Mesodermal cell (in vitro differentiated cells): ENCODE data around the gene NTNG1.

Experiments
- H3K27ac ChIP-seq: 2 replicates; pipeline ENCODE4 v1.7.0; 2013; ENCODE audit warnings: mild to moderate bottlenecking, low read depth, low read length, moderate library complexity; ENCODE audit not compliant: severe bottlenecking
- H3K36me3 ChIP-seq: 2 replicates; pipeline ENCODE4 v1.7.1; 2013; ENCODE audit warnings: mild to moderate bottlenecking, low read length, moderate library complexity; ENCODE audit not compliant: control insufficient read depth, insufficient read depth
- H3K4me1 ChIP-seq: one replicate; pipeline ENCODE4 v1.7.1; 2013; ENCODE audit warnings: mild to moderate bottlenecking, low read length; ENCODE audit not compliant: insufficient read depth, control insufficient read depth, poor library complexity, severe bottlenecking
- H3K4me3 ChIP-seq: 2 replicates; pipeline ENCODE4 v1.7.0; 2013; ENCODE audit warnings: low read length, control low read depth, mild to moderate bottlenecking; ENCODE audit not compliant: insufficient read depth, poor library complexity, severe bottlenecking; ENCODE audit errors: extremely low read depth
- H3K9me3 ChIP-seq: 2 replicates; pipeline ENCODE4 v1.7.1; 2013; ENCODE audit warnings: mild to moderate bottlenecking, low read length, moderate library complexity; ENCODE audit not compliant: control insufficient read depth
- whole genome bisulfite sequencing, 2 experiments: methylation state at CpG; one replicate each; pipeline ENCODE4 v1.1.5; 2013; ENCODE audit warnings: missing lambda C conversion rate in 2 of 2; ENCODE audit not compliant: insufficient coverage in 2 of 2; 5-methylcytosine and 5-hydroxymethylcytosine counted together

The NTNG1 gene

GRCh38 chr1:107196973-107197562 lies 56.2 kb downstream of the NTNG1 start:
- Histone ChIP-seq H3K4me1 (no peaks in the 10 kb centered on the region), H3K36me3 (no peaks in the 10 kb centered on the region), H3K4me3 (no peak overlapping the region), H3K9me3 (no peaks in the 10 kb centered on the region), H3K27ac (no peak overlapping the region)
- 17 to 52% methylated on average over 1 to 3 of the region's 5 CpGs for WGBS, 2 experiments

GRCh38 chr1:107198561-107198960 lies 57.7 kb downstream of the NTNG1 start:
- H3K36me3 ChIP-seq, result no peaks in the 10 kb centered on the region
- no peaks in the 10 kb centered on the region for H3K9me3 ChIP-seq
- H3K4me1 ChIP-seq, result no peaks in the 10 kb centered on the region
- no peak overlapping the region for H3K4me3 ChIP-seq
- 90% methylated on average over 2 to 3 of the region's 5 CpGs for WGBS, 2 experiments
- H3K27ac ChIP-seq, result no peak overlapping the region

DNA sequence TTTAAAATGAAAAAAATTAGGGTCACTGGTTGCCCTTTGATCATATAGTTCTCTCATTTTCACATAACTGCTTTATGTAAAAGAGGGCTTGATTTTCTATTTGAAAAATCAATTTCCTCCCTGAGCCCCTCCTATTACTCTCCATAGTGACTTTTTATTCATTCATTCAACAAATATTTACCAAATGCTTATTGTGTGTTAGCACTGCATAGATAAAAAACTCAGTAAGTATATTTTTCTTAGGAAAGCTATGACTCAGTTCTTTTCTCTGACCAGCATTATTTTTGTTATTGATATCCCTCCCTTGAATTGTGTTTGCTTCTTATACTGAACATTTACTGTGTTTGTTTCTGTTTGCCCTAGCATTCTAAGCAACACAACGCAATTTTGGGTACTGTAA lies 59.8 kb downstream of the NTNG1 start:
- Histone ChIP-seq H3K4me1 (no peaks in the 10 kb centered on the region), H3K27ac (no peak overlapping the region)
- no CpG with 5 or more reads among the region's 1 CpG for WGBS, 2 experiments

GRCh38 chr1:107202007-107202406 lies 61.2 kb downstream of the NTNG1 start:
- Histone ChIP-seq H3K4me3 (no peak overlapping the region), H3K27ac (no peak overlapping the region), H3K9me3 (no peaks in the 10 kb centered on the region), H3K4me1 (no peaks in the 10 kb centered on the region), H3K36me3 (no peaks in the 10 kb centered on the region)
- no CpG with 5 or more reads among the region's 1 CpG for WGBS, 2 experiments

More for the DNA sequence above, 59.8 kb downstream of the NTNG1 start:
- Histone ChIP-seq H3K36me3 (no peaks in the 10 kb centered on the region), H3K4me3 (no peak overlapping the region), H3K9me3 (no peaks in the 10 kb centered on the region)

- H3K9me3 ChIP-seq, result peaks cover 3% of the 10 kb centered on the region
- H3K4me3 ChIP-seq, result no peak overlapping the region
- no peaks in the 10 kb centered on the region for H3K4me1 ChIP-seq
- H3K36me3 ChIP-seq, result no peaks in the 10 kb centered on the region
- no peak overlapping the region for H3K27ac ChIP-seq
- 94 to 98% methylated on average over 5 to 6 of the region's 7 CpGs for WGBS, 2 experiments
Measured at GRCh38 chr1:107213225-107213624, 72.4 kb downstream of the NTNG1 start.

DNA sequence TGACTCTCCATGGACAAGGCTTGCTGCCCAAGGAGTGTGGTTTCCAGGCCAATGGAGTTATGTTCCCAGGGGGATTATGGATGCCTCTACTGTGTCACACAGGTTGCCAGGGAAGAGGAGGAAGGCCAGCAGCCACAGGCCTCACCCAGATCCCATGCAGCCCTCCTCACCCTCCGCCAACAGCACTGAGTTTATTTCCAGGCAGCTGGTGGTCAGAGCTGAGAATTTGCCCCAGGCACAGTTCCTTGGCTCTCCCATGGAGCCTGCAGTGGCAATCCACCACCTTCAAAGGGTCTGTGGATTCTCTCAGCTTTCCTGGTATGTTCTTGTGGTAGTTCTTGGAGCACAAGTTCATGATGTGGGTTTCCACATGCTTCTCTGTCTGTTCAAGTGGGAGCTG lies 79.2 kb downstream of the NTNG1 start:
- Histone ChIP-seq H3K27ac (no peak overlapping the region), H3K9me3 (peaks cover 3% of the 10 kb centered on the region), H3K4me3 (no peak overlapping the region), H3K4me1 (no peaks in the 10 kb centered on the region), H3K36me3 (no peaks in the 10 kb centered on the region)
- WGBS, 2 experiments, result 86% methylated on average over 1 of the region's 1 CpG; no CpG with 5 or more reads in 1 of the 2 experiments

DNA sequence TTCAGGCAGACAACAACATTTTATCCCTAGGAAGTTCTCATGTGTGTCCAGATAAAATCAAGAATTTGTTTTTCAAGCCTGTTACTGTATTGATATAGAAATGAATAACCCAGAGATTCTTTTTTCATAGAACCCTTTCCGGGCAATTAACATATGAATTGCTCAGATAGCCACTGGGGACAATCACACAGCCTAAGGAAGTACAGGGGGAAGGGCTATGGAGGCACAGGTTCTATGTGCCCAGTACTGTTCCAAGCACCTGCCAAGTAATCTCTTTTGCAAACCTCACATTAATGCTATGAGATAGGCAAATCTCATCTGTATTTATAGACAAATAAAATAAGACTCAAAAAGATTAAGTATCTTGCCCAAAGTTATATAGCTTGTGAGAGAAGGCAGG lies 84.9 kb downstream of the NTNG1 start:
- Histone ChIP-seq H3K4me3 (no peak overlapping the region), H3K36me3 (no peaks in the 10 kb centered on the region), H3K4me1 (no peaks in the 10 kb centered on the region), H3K27ac (no peak overlapping the region), H3K9me3 (no peaks in the 10 kb centered on the region)
- WGBS, 2 experiments, result no CpG with 5 or more reads among the region's 1 CpG

GRCh38 chr1:107228704-107229371 lies 88.0 kb downstream of the NTNG1 start:
- Histone ChIP-seq H3K4me3 (no peak overlapping the region), H3K36me3 (no peaks in the 10 kb centered on the region), H3K9me3 (no peaks in the 10 kb centered on the region), H3K27ac (no peak overlapping the region), H3K4me1 (no peaks in the 10 kb centered on the region)
- 91 to 100% methylated on average over 2 to 3 of the region's 4 CpGs for WGBS, 2 experiments

DNA sequence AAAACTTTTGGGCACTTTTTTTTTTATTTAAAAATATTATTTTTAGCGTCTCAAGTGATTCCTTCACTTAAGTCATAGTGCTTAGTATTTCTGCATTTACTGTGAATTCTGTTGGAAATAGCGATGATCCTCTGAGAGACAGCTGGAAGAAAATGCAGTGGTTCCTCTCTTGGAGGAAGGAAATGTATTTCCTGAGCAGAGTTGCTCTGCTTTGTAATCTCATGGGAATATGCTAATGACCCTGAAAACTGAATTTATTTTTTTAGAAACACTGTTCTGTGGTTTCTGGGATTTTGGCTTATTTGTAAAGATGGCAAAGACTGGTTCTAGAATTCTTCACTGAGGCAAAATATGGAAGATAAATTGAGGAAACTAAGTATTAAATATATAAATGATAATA lies 88.9 kb downstream of the NTNG1 start:
- Histone ChIP-seq H3K4me1 (no peaks in the 10 kb centered on the region), H3K4me3 (no peak overlapping the region), H3K36me3 (no peaks in the 10 kb centered on the region), H3K27ac (no peak overlapping the region), H3K9me3 (no peaks in the 10 kb centered on the region)
- 86% methylated on average over 1 of the region's 2 CpGs; no CpG with 5 or more reads in 1 of the 2 experiments for WGBS, 2 experiments

DNA sequence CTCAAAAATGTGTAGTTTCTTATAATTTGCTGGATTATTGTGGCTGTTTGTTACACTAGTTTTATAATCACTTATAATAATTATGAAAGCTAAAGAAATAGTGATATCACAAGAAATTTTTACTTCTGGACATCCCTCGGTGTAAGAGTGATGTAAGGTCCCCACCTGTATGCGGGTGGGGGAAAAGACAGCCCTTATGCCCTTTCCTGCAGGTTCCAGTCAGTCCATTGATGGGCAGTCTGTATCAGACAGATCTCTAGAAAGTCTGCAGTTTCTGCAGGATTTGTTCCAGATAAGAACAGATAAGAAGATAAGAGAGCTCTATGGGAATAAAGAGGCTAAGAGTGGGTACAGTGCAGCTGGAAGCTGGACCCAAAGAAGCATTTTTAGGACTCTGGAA lies 89.3 kb downstream of the NTNG1 start:
- no peak overlapping the region for H3K4me3 ChIP-seq
- H3K36me3 ChIP-seq, result no peaks in the 10 kb centered on the region
- no peak overlapping the region for H3K27ac ChIP-seq
- no peaks in the 10 kb centered on the region for H3K9me3 ChIP-seq
- WGBS, 2 experiments, result 86 to 90% methylated on average over 1 to 2 of the region's 2 CpGs
- no peaks in the 10 kb centered on the region for H3K4me1 ChIP-seq

GRCh38 chr1:107231291-107231690 lies 90.5 kb downstream of the NTNG1 start:
- no peaks in the 10 kb centered on the region for H3K4me1 ChIP-seq
- H3K9me3 ChIP-seq, result no peaks in the 10 kb centered on the region
- no peaks in the 10 kb centered on the region for H3K36me3 ChIP-seq
- H3K4me3 ChIP-seq, result no peak overlapping the region
- no peak overlapping the region for H3K27ac ChIP-seq
- WGBS, 2 experiments, result 80 to 100% methylated on average over 1 of the region's 2 CpGs
